BE2C (cell line): ENCODE data around the gene RNF207.

Experiments used
- DNase-seq: peaks from one replicate; pipeline ENCODE4 v3.0.0-alpha.2; 2020
- H3K27me3 ChIP-seq: fragments of 250-450 bp; sonication (Bioruptor Pico); 2 replicates; pipeline ENCODE4 v1.5.1; 2020; ENCODE audit warnings: mild to moderate bottlenecking
- H3K36me3 ChIP-seq: fragments of 250-450 bp; sonication (Bioruptor Pico); 2 replicates; pipeline ENCODE4 v1.5.1; 2020; ENCODE audit warnings: mild to moderate bottlenecking
- H3K4me1 ChIP-seq: fragments of 250-450 bp; sonication (Bioruptor Pico); 2 replicates; pipeline ENCODE4 v1.5.1; 2020
- H3K4me3 ChIP-seq: 2 replicates; pipeline ENCODE4 v1.5.1; 2011; ENCODE audit warnings: low read depth, low read length
- H3K9me3 ChIP-seq: fragments of 250-450 bp; sonication (Bioruptor Pico); 2 replicates; pipeline ENCODE4 v1.5.1; 2020
- TF ChIP-seq, protein P1 (sequence below): IDR thresholded peaks from 2 replicates; pipeline ENCODE4 v1.5.1; 2012; ENCODE audit warnings: mild to moderate bottlenecking, low read depth, low read length

Gene RNF207

GRCh38 chr1:6220236-6220635 lies 14.3 kb downstream of the RNF207 start:
- Histone ChIP-seq H3K4me3 (no peak overlapping the region), H3K9me3 (no peaks in the 10 kb centered on the region), H3K36me3 (peaks cover 20% of the 10 kb centered on the region), H3K27me3 (no peaks in the 10 kb centered on the region), H3K4me1 (no peaks in the 10 kb centered on the region)
- TF ChIP-seq, protein P1, sequence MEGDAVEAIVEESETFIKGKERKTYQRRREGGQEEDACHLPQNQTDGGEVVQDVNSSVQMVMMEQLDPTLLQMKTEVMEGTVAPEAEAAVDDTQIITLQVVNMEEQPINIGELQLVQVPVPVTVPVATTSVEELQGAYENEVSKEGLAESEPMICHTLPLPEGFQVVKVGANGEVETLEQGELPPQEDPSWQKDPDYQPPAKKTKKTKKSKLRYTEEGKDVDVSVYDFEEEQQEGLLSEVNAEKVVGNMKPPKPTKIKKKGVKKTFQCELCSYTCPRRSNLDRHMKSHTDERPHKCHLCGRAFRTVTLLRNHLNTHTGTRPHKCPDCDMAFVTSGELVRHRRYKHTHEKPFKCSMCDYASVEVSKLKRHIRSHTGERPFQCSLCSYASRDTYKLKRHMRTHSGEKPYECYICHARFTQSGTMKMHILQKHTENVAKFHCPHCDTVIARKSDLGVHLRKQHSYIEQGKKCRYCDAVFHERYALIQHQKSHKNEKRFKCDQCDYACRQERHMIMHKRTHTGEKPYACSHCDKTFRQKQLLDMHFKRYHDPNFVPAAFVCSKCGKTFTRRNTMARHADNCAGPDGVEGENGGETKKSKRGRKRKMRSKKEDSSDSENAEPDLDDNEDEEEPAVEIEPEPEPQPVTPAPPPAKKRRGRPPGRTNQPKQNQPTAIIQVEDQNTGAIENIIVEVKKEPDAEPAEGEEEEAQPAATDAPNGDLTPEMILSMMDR = no peak
- DNase-seq = no peak

GRCh38 chr1:6221210-6221784 lies 15.4 kb downstream of the RNF207 start:
- Histone ChIP-seq H3K4me3 (no peak overlapping the region), H3K27me3 (no peaks in the 10 kb centered on the region), H3K9me3 (no peaks in the 10 kb centered on the region), H3K36me3 (peaks cover 23% of the 10 kb centered on the region), H3K4me1 (no peaks in the 10 kb centered on the region)
- TF ChIP-seq, protein P1 = no peak
- no peak for DNase-seq

GRCh38 chr1:6222636-6223035 lies 16.7 kb downstream of the RNF207 start:
- DNase-seq = no peak
- H3K9me3 ChIP-seq = no peaks in the 10 kb centered on the region
- H3K4me3 ChIP-seq = no peak overlapping the region
- no peaks in the 10 kb centered on the region for H3K27me3 ChIP-seq
- TF ChIP-seq, protein P1 = no peak
- H3K4me1 ChIP-seq = no peaks in the 10 kb centered on the region
- peaks cover 23% of the 10 kb centered on the region for H3K36me3 ChIP-seq

GRCh38 chr1:6223617-6224016 lies 17.7 kb downstream of the RNF207 start:
- TF ChIP-seq, protein P1 = no peak
- Histone ChIP-seq H3K9me3 (no peaks in the 10 kb centered on the region), H3K4me1 (no peaks in the 10 kb centered on the region), H3K4me3 (no peak overlapping the region), H3K27me3 (no peaks in the 10 kb centered on the region), H3K36me3 (peaks cover 23% of the 10 kb centered on the region)
- DNase-seq = no peak

- TF ChIP-seq, protein P1 = no peak
- no peak overlapping the region for H3K4me3 ChIP-seq
- DNase-seq = no peak
- H3K9me3 ChIP-seq = no peaks in the 10 kb centered on the region
- H3K27me3 ChIP-seq = no peaks in the 10 kb centered on the region
- peaks cover 23% of the 10 kb centered on the region for H3K36me3 ChIP-seq
- H3K4me1 ChIP-seq = no peaks in the 10 kb centered on the region
Measured at GRCh38 chr1:6224718-6225117, 18.8 kb downstream of the RNF207 start.

GRCh38 chr1:6225651-6226050 lies 19.7 kb downstream of the RNF207 start:
- peaks cover 23% of the 10 kb centered on the region for H3K36me3 ChIP-seq
- H3K9me3 ChIP-seq = no peaks in the 10 kb centered on the region
- no peak for DNase-seq
- no peak overlapping the region for H3K4me3 ChIP-seq
- TF ChIP-seq, protein P1 = no peak
- no peaks in the 10 kb centered on the region for H3K4me1 ChIP-seq
- no peaks in the 10 kb centered on the region for H3K27me3 ChIP-seq
